Endodermal cell (in vitro differentiated cells): ENCODE measurements around the gene ACAD11. TPM values are rescaled to one million over a fixed set of nuclear protein-coding genes. Genes with fewer than 3 reads are reported as not detected.

Source experiments
- DNase-seq: peaks from one replicate; pipeline ENCODE4 v3.0.0-alpha.2; 2017
- H3K27ac ChIP-seq: 2 replicates; pipeline ENCODE4 v1.5.1; 2013; ENCODE audit warnings: mild to moderate bottlenecking, low read depth, low read length, moderate library complexity
- H3K27me3 ChIP-seq: 2 replicates; pipeline ENCODE4 v1.6.1; 2013; ENCODE audit warnings: mild to moderate bottlenecking, low read length, moderate library complexity; ENCODE audit not compliant: insufficient read depth, control insufficient read depth, poor library complexity, severe bottlenecking
- H3K36me3 ChIP-seq: 2 replicates; pipeline ENCODE4 v1.7.0; 2013; ENCODE audit warnings: mild to moderate bottlenecking, low read length, moderate library complexity; ENCODE audit not compliant: control insufficient read depth, insufficient read depth
- H3K4me1 ChIP-seq: one replicate; pipeline ENCODE4 v1.7.0; 2013; ENCODE audit warnings: low read length; ENCODE audit not compliant: control insufficient read depth, insufficient read depth
- H3K4me3 ChIP-seq: 2 replicates; pipeline ENCODE4 v1.5.1; 2013; ENCODE audit warnings: mild to moderate bottlenecking, low read length, moderate library complexity
- H3K9ac ChIP-seq: 2 replicates; pipeline ENCODE4 v1.6.1; 2013; ENCODE audit warnings: mild to moderate bottlenecking, low read length, moderate library complexity; ENCODE audit not compliant: poor library complexity, severe bottlenecking; ENCODE audit errors: extremely low read depth
- H3K9me3 ChIP-seq: 2 replicates; pipeline ENCODE4 v1.6.1; 2013; ENCODE audit warnings: mild to moderate bottlenecking, low read length, moderate library complexity; ENCODE audit not compliant: control insufficient read depth
- H3K27ac Mint-ChIP-seq: 2 replicates; pipeline ENCODE4 v1.8.0; 2020; ENCODE audit warnings: mixed read lengths
- H3K27me3 Mint-ChIP-seq: 2 replicates; pipeline ENCODE4 v1.8.0; 2021; ENCODE audit warnings: mild to moderate bottlenecking, mixed read lengths; ENCODE audit not compliant: insufficient read depth
- H3K36me3 Mint-ChIP-seq: 2 replicates; pipeline ENCODE4 v1.8.0; 2020; ENCODE audit warnings: low read depth, mixed read lengths
- H3K4me1 Mint-ChIP-seq: 2 replicates; pipeline ENCODE4 v1.8.0; 2020; ENCODE audit warnings: mixed read lengths
- H3K4me3 Mint-ChIP-seq: 2 replicates; pipeline ENCODE4 v1.8.0; 2020; ENCODE audit warnings: mild to moderate bottlenecking, moderate library complexity, mixed read lengths
- H3K9me3 Mint-ChIP-seq: 2 replicates; pipeline ENCODE4 v1.8.0; 2020; ENCODE audit warnings: mild to moderate bottlenecking, mixed read lengths
- WGBS, 2 experiments: methylation state at CpG; one replicate each; pipeline versions ENCODE4 v1.1.5 to v1.1.7; 2013; ENCODE audit warnings: missing lambda C conversion rate in 2 of 2, mixed read lengths in 1 of 2; ENCODE audit not compliant: insufficient coverage in 1 of 2, insufficient read length in 1 of 2; 5-methylcytosine and 5-hydroxymethylcytosine counted together
- total RNA-seq, 2 donors: library from RNA; stranded (reverse); fragmentation: NEBNext Ultra II Directional in 1 of 2; extraction: Animal tissue kit (Norgen Biotek cat#: 25700) in 1 of 2; gene quantifications; 2 replicates in 1 of 2; 3 replicates in 1 of 2; pipeline ENCODE4 v1.2.1, GENCODE V29; 2021
- TF ChIP-seq, protein P1 (sequence below): fragments of 200-600 bp; sonication (generic); conservative IDR thresholded peaks from 2 replicates; pipeline ENCODE4 v1.5.0; 2021; ENCODE audit warnings: antibody characterized with exemption, mild to moderate bottlenecking

Gene ACAD11
- total RNA-seq, 2 donors from 2014 or later = 21.4 to 22.8 TPM

DNA sequence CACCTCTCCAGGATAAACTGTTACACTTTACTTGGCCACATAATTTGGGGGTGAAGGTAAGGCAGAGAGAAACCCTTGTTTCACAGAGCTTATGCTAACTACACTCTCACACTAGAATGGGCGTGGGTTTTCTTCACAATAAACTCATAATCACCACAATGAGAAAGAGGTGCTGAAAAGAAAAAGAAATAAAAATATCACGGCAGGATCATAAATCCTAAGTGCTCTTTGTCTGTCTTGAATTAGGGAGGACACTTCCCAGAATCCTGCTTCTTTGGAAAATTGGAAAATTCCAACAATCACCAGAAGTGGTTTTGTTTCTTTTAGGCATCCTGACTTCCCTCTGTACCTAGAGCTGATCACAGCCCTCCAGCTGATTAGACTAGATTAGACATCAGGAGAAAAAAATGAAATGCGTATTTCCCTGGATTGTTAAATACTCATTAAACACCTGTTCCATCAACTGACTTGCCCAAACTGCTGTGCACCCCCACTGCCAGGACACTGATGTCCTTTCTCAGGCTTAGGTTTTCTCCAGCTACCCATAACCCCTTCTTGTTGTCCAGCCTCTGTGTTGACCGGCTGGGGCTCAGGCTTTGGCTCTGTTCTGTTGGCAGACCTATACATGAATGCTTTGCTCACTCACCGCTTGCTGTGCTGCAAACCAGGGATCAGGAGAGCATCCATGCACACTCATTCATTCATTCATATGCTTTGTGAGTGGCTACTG, 104.1 kb downstream of the ACAD11 start:
- no peaks in the 10 kb centered on the region for H3K36me3 ChIP-seq
- no peaks in the 10 kb centered on the region for H3K27me3 ChIP-seq
- peaks cover 8% of the 10 kb centered on the region for H3K4me1 Mint-ChIP-seq
- TF ChIP-seq, protein P1, sequence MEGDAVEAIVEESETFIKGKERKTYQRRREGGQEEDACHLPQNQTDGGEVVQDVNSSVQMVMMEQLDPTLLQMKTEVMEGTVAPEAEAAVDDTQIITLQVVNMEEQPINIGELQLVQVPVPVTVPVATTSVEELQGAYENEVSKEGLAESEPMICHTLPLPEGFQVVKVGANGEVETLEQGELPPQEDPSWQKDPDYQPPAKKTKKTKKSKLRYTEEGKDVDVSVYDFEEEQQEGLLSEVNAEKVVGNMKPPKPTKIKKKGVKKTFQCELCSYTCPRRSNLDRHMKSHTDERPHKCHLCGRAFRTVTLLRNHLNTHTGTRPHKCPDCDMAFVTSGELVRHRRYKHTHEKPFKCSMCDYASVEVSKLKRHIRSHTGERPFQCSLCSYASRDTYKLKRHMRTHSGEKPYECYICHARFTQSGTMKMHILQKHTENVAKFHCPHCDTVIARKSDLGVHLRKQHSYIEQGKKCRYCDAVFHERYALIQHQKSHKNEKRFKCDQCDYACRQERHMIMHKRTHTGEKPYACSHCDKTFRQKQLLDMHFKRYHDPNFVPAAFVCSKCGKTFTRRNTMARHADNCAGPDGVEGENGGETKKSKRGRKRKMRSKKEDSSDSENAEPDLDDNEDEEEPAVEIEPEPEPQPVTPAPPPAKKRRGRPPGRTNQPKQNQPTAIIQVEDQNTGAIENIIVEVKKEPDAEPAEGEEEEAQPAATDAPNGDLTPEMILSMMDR = no peak
- DNase-seq = no peak
- no peak overlapping the region for H3K27ac Mint-ChIP-seq
- H3K27ac ChIP-seq = no peak overlapping the region
- H3K27me3 Mint-ChIP-seq = no peaks in the 10 kb centered on the region
- no peak overlapping the region for H3K9ac ChIP-seq
- H3K4me3 ChIP-seq = no peak overlapping the region
- no peaks in the 10 kb centered on the region for H3K9me3 Mint-ChIP-seq
- 94 to 100% methylated on average over 2 to 5 of the region's 5 CpGs for WGBS, 2 experiments
- no peaks in the 10 kb centered on the region for H3K9me3 ChIP-seq
- peaks cover 4% of the 10 kb centered on the region for H3K36me3 Mint-ChIP-seq
- H3K4me1 ChIP-seq = no peaks in the 10 kb centered on the region
- no peak overlapping the region for H3K4me3 Mint-ChIP-seq

DNA sequence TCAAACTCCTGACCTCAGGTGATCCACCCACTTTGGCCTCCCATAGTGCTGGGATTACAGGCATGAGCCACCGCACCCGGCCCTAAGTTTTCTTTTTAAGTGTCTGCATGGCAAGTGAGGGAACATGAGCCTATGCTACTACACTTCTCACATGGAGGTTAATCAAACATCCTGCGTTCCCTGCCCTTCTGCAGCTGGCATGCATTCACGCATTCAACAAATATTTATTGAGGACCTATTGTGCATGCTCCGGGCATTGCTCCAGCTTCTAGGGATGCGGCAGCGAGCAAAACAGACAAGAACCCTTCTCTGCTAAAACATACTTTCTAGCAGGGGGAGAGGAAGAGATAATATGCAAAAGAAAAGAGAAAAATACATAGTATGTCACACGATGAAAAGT, 105.2 kb downstream of the ACAD11 start:
- TF ChIP-seq, protein P1 = no peak
- no peak overlapping the region for H3K27ac Mint-ChIP-seq
- WGBS, 2 experiments = 67 to 85% methylated on average over 2 to 8 of the region's 8 CpGs
- Histone ChIP-seq H3K27ac (no peak overlapping the region), H3K4me3 (no peak overlapping the region), H3K27me3 (no peaks in the 10 kb centered on the region), H3K4me1 (no peaks in the 10 kb centered on the region), H3K9me3 (no peaks in the 10 kb centered on the region), H3K36me3 (no peaks in the 10 kb centered on the region), H3K9ac (no peak overlapping the region)
- H3K9me3 Mint-ChIP-seq = no peaks in the 10 kb centered on the region
- DNase-seq = no peak
- H3K4me1 Mint-ChIP-seq = peaks cover 8% of the 10 kb centered on the region
- peaks cover 4% of the 10 kb centered on the region for H3K36me3 Mint-ChIP-seq
- H3K27me3 Mint-ChIP-seq = no peaks in the 10 kb centered on the region
- no peak overlapping the region for H3K4me3 Mint-ChIP-seq

DNA sequence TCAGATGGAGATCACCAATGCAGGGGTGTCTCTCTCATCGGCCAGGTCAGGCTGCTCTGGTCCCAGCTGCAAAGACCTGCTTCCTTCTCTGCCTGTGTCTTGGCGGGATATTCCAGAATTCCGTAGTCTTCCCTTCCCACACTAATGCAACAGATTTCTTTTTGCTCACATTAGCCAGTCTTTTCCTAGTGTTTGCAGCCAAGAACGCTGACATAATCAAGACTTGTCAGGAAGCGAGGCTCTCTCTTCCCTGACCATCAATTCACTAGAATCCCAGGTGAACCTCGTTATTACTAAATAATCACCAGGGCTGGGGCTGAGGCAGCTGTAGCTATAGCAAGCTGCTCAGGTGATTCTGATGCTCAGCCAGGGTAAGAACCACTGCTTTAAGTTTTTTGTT, 105.8 kb downstream of the ACAD11 start:
- no peak overlapping the region for H3K4me3 Mint-ChIP-seq
- H3K27ac Mint-ChIP-seq = no peak overlapping the region
- H3K4me1 ChIP-seq = no peaks in the 10 kb centered on the region
- H3K4me3 ChIP-seq = no peak overlapping the region
- no peak for DNase-seq
- no peaks in the 10 kb centered on the region for H3K36me3 ChIP-seq
- H3K27ac ChIP-seq = no peak overlapping the region
- no peak overlapping the region for H3K9ac ChIP-seq
- no peaks in the 10 kb centered on the region for H3K27me3 Mint-ChIP-seq
- H3K9me3 Mint-ChIP-seq = peaks cover 1% of the 10 kb centered on the region
- TF ChIP-seq, protein P1 = no peak
- peaks cover 8% of the 10 kb centered on the region for H3K4me1 Mint-ChIP-seq
- H3K27me3 ChIP-seq = no peaks in the 10 kb centered on the region
- no peaks in the 10 kb centered on the region for H3K9me3 ChIP-seq
- peaks cover 2% of the 10 kb centered on the region for H3K36me3 Mint-ChIP-seq
- WGBS, 2 experiments = 93 to 96% methylated on average over 5 to 6 of the region's 6 CpGs
